Mucosa of rectum (tissue), 2 donors: ENCODE results near the gene CABP4.
"Not testable (repeated sequence)": the region's sequence is repeated elsewhere in the genome, so short reads cannot be mapped to it uniquely, and the experiment has no call there.

Source experiments
- H3K27ac ChIP-seq, 2 donors: one replicate each; pipeline ENCODE4 v1.7.0; 2013; ENCODE audit warnings: inconsistent platforms in 2 of 2, low read depth in 2 of 2, low read length in 2 of 2
- H3K27me3 ChIP-seq, 2 donors: one replicate each; pipeline ENCODE4 v1.7.0; 2013; ENCODE audit warnings: low read length in 2 of 2; ENCODE audit not compliant: control insufficient read depth in 2 of 2, insufficient read depth in 2 of 2
- H3K36me3 ChIP-seq, 2 donors: one replicate each; pipeline ENCODE4 v1.7.0; 2013; ENCODE audit warnings: low read length in 2 of 2; ENCODE audit not compliant: control insufficient read depth in 2 of 2, insufficient read depth in 2 of 2
- H3K4me1 ChIP-seq, 2 donors: one replicate each; pipeline ENCODE4 v1.7.0; 2013; ENCODE audit warnings: low read length in 2 of 2, mild to moderate bottlenecking in 1 of 2; ENCODE audit not compliant: control insufficient read depth in 2 of 2, insufficient read depth in 2 of 2
- H3K4me3 ChIP-seq, 2 donors: one replicate each; pipeline ENCODE4 v1.7.0; 2013; ENCODE audit warnings: low read length in 2 of 2
- H3K9ac ChIP-seq, 2 donors: one replicate each; pipeline ENCODE4 v1.7.0; 2013; ENCODE audit warnings: low read length in 2 of 2, low read depth in 1 of 2, mild to moderate bottlenecking in 1 of 2
- H3K9me3 ChIP-seq, 2 donors: one replicate each; pipeline ENCODE4 v1.7.0; 2013; ENCODE audit warnings: low read length in 2 of 2; ENCODE audit not compliant: control insufficient read depth in 2 of 2
- donor health status: healthy.
- donor health status: Normal muscosa, but diverticular disease.

CABP4 gene

GRCh38 chr11:67466962-67467771, 12.0 kb downstream of the CABP4 start:
- peaks cover 24 to 27% of the 10 kb centered on the region in 2 donors for H3K4me1 ChIP-seq
- peak overlapping the region in 1 of 2 donors; percentile 24 for H3K9ac ChIP-seq
- no peak overlapping the region for H3K27ac ChIP-seq
- H3K9me3 ChIP-seq = no peaks in the 10 kb centered on the region
- H3K4me3 ChIP-seq = no peak overlapping the region
- no peaks in the 10 kb centered on the region for H3K36me3 ChIP-seq
- no peaks in the 10 kb centered on the region for H3K27me3 ChIP-seq

- H3K27ac ChIP-seq = peak overlapping the region; percentile 79 to 88
- peaks cover 24 to 27% of the 10 kb centered on the region in 2 donors for H3K4me1 ChIP-seq
- no peaks in the 10 kb centered on the region for H3K27me3 ChIP-seq
- no peaks in the 10 kb centered on the region for H3K36me3 ChIP-seq
- H3K9me3 ChIP-seq = no peaks in the 10 kb centered on the region
- H3K9ac ChIP-seq = peak overlapping the region; percentile 85 to 86
- peak overlapping the region; percentile 76 to 79 for H3K4me3 ChIP-seq
These were observed 12.9 kb downstream of the CABP4 start for GRCh38 chr11:67468056-67468455.

- Histone ChIP-seq H3K9ac (peak overlapping the region; percentile 85 to 86), H3K4me1 (peaks cover 24 to 27% of the 10 kb centered on the region in 2 donors), H3K27me3 (no peaks in the 10 kb centered on the region), H3K36me3 (no peaks in the 10 kb centered on the region), H3K9me3 (no peaks in the 10 kb centered on the region), H3K4me3 (peak overlapping the region; percentile 76 to 79), H3K27ac (peak overlapping the region; percentile 79 to 88)
These were observed 13.3 kb downstream of the CABP4 start for GRCh38 chr11:67468456-67468758.

- H3K27me3 ChIP-seq = no peaks in the 10 kb centered on the region
- peak within 1 kb of the TSS; percentile 79 to 88 for H3K27ac ChIP-seq
- H3K36me3 ChIP-seq = no peaks in the 10 kb centered on the region
- peak within 1 kb of the TSS; percentile 85 to 97 for H3K9ac ChIP-seq
- H3K9me3 ChIP-seq = no peaks in the 10 kb centered on the region
- H3K4me3 ChIP-seq = peak within 1 kb of the TSS; percentile 76 to 86
- peaks cover 20 to 25% of the 10 kb centered on the region in 2 donors for H3K4me1 ChIP-seq
These were observed 13.8 kb downstream of the CABP4 start, which contains the start of gene TMEM134 for GRCh38 chr11:67468759-67469507. TSS of gene TMEM134 (minus strand) at chr11:67469251. CDS start at chr11:67469192, 59 bp downstream.

GRCh38 chr11:67469508-67469811, 14.3 kb downstream of the CABP4 start:
- peak overlapping the region; percentile 80 to 97 for H3K9ac ChIP-seq

GRCh38 chr11:67470337-67471002, 15.3 kb downstream of the CABP4 start:
- Histone ChIP-seq H3K9me3 (no peaks in the 10 kb centered on the region), H3K4me3 (no peak overlapping the region), H3K27me3 (no peaks in the 10 kb centered on the region), H3K4me1 (peaks cover 10 to 15% of the 10 kb centered on the region in 2 donors), H3K36me3 (no peaks in the 10 kb centered on the region), H3K9ac (no peak overlapping the region), H3K27ac (no peak overlapping the region)

More at GRCh38 chr11:67469508-67469811, 14.3 kb downstream of the CABP4 start:
- no peaks in the 10 kb centered on the region for H3K9me3 ChIP-seq
- no peaks in the 10 kb centered on the region for H3K36me3 ChIP-seq
- peak overlapping the region; percentile 72 to 82 for H3K27ac ChIP-seq
- peak overlapping the region; percentile 76 to 86 for H3K4me3 ChIP-seq
- H3K4me1 ChIP-seq = peaks cover 15 to 19% of the 10 kb centered on the region in 2 donors
- no peaks in the 10 kb centered on the region for H3K27me3 ChIP-seq

GRCh38 chr11:67472882-67473281, 17.7 kb downstream of the CABP4 start:
- H3K36me3 ChIP-seq = no peaks in the 10 kb centered on the region
- no peaks in the 10 kb centered on the region for H3K9me3 ChIP-seq
- H3K4me1 ChIP-seq = peaks cover 6 to 8% of the 10 kb centered on the region in 2 donors
- no peak overlapping the region for H3K27ac ChIP-seq
- H3K27me3 ChIP-seq = no peaks in the 10 kb centered on the region
- H3K9ac ChIP-seq = no peak overlapping the region
- no peak overlapping the region for H3K4me3 ChIP-seq

- H3K27ac ChIP-seq, H3K9ac ChIP-seq, H3K36me3 ChIP-seq, H3K27me3 ChIP-seq, H3K4me3 ChIP-seq, H3K4me1 ChIP-seq, H3K9me3 ChIP-seq: not testable (repeated sequence)
These were observed 21.5 kb downstream of the CABP4 start for GRCh38 chr11:67476692-67477091.

- H3K4me3 ChIP-seq, H3K36me3 ChIP-seq, H3K4me1 ChIP-seq, H3K9me3 ChIP-seq, H3K9ac ChIP-seq, H3K27me3 ChIP-seq, H3K27ac ChIP-seq: not testable (repeated sequence)
These were observed 22.3 kb downstream of the CABP4 start for GRCh38 chr11:67477344-67478050.
